ENCODE measurements around the gene ACY1.

ACY1 gene

DNA sequence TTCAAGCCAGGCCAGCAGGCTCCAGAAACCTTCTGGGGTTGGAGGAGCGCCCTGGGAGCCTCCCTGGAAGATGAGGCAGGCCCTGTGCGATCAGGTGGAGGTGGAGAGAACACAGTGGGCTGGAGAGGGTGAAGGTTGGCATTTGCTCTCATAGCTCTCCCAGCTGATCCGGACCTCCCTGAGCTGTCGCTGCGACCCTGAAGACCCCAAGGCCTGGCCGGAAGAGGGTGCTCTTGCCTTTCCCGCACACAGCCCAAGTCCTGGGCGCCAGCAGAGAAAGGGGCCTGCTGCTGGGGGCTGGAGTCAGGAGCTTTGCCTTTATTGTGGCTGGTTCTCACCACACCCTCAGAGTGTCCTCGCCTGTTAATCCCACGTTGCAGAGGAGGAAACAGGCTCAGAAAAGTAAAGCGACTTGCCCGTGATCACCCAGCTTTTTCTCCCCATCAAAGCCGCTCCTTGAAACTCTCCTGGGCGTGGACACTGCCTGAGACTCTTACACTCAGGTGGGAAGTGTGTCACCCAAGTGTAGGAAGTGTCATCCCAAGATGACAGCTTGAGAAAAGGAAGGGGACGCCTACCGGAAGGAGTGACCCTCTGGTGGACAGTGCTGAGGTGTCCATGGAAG, 20.9 kb downstream of the ACY1 start:
- in situ Hi-C loops (cut with MboI; ENCODE audit: low sequenced_read_pairs): no loop called here

DNA sequence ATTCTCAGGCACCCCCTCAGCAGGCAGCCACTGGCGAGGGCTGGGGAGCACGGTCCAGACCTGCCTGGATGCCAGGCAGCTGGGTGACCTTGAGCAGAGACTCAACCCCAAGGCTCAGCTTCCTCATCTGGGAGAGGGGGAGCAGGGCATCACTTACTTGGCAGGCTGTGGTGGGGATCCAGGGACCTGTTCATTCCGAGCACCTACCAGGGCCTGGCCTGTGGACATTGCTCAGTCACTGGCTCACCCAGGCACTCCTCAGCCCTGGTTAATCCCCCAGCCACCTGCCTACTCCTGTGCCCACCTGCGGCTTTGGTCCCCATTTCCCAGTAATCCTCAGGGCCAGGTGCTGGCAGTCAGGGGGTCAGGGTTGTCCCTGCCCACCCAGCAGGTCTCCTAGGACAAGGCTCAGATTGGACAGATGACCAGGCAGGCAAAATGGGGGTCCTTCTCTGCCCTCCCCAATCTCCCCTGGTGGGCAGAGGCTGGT, 21.6 kb downstream of the ACY1 start:
- in situ Hi-C loops (cut with MboI; ENCODE audit: low sequenced_read_pairs): no loop called here

DNA sequence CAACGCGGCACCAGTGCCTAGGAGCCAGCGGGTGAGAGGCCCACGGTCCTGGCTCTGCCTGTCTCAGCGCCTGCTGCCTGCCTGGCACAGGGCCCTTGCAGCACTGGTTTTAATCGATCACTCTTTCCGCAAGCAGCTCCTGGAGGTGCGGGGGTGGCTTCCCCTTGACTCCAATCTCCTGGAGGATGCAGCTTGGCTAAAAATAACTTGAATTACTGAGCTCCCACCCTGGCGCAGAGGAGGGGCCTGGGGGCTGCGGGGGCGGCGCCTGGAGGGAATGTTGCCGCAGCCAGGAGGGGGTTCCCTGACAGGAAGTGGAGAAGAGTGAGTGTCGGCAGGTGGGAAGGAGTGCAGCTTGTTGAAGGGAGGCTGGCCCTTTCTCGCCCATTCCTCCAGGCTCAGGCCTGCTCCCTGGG, 22.2 kb downstream of the ACY1 start:
- in situ Hi-C loops (cut with MboI; ENCODE audit: low sequenced_read_pairs): no loop called here

DNA sequence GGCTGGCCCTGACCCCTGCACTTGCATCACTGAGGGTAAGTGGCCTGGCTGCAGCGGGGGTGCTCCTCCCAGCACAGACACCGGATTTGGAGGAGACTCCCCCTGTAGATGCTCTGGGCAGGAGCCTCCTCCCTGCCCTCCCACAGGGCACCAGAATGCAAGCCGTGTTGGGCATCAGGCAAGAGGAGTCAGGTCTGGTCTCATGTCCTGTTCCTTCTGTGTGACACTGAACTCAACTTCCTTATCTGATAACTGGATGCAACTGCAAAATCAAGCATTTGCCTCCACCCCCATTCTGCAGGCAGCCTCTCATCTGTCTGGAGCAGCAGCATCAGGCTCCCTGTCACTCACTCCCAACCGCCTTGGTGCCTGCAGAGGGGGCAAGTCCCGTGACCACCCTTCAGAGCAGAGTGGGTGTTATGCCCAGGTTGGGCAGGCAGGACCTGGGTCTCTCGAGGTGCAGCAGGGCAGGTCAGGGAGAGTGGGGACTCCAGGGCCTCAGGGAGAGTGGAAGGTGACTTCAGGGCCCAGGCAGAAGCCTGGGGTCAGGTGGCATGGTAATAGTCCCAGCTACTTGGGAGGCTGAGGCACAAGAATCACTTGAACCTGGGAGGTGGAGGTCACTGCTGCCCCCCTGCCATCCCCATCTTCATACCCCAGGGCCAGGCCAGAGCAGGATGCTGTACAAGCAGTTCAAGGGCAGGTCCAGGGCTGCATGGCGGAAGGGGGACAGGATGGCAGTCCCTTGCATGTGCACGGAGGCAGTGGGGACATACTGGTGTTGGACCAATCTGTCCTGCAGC, 22.9 kb downstream of the ACY1 start:
- in situ Hi-C loops (cut with MboI; ENCODE audit: low sequenced_read_pairs): no loop called here

DNA sequence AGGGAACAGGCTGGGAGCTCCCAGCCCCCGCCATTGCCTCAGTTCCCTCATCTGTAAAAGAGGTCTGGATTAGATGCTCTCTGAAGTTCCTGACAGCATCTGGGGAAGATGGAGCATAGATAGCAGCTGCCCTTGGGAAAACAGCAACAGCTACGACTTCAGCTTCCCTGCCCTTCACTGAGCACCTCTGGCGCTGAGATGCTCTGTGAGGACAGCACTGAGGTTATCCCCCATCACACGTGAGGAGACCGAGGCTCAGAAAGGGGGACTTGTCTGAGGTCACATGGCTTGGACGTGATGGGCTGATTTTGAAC, 23.4 kb downstream of the ACY1 start:
- in situ Hi-C loops (cut with MboI; ENCODE audit: low sequenced_read_pairs): no loop called here

DNA sequence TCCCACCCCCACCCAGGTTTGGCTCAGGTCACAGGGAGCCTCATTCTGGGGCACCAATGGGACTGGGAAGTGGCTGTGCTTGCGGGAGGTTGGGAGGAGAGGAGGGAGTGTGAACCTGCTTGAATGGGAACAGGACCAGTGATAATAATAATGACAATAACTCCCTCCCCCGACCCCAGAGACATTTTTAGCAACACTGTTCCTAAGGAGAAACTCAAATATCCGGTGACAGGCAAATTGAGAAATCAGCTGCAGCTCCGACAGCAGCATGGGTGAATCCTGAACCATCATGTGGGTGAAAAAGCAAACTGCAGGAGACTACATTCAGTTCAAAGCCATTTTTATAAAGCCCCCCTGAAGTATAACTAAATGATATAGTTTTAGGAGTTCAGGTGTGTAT, 24.0 kb downstream of the ACY1 start:
- in situ Hi-C loops (cut with MboI; ENCODE audit: low sequenced_read_pairs): no loop called here

DNA sequence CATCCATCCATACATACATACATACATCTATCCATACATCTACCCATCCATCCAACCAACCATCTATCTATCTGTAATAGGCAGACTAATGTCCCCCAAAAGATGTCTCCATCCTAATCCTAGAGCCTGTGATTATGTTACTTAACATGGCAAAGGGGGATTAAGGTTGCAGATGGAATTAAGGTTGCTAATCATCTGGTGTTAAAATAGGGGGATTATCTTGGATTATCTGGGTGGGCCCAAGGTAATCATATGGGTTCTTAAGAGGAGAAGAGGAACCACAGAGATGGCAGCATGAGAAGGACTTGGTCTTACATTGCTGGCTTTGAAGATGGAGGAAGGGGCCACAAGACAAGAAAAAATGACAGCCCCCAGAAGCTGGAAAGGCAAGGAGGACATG, 27.1 kb downstream of the ACY1 start:
- in situ Hi-C loops (cut with MboI; ENCODE audit: low sequenced_read_pairs): no loop called here

DNA sequence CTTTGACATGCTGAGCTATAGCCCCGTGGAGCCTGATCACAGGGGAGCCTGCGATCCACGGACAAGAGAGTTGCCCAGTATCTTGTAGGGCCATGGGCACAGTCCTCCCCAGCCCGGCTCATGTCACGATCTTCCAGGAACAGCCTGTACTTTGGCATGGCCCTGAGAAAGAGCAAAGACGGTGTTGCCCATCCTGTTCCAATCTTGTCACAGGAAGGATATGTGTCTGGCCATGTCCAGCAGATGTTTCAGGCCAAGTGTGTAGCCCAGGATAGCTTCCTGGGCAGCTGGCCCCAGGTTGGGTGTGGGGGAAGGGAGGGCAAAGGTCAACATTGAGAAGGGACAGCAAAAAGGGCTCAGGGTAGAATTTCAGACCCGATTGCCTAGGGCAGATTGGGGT, 29.4 kb downstream of the ACY1 start:
- in situ Hi-C loops (cut with MboI; ENCODE audit: low sequenced_read_pairs): no loop called here

DNA sequence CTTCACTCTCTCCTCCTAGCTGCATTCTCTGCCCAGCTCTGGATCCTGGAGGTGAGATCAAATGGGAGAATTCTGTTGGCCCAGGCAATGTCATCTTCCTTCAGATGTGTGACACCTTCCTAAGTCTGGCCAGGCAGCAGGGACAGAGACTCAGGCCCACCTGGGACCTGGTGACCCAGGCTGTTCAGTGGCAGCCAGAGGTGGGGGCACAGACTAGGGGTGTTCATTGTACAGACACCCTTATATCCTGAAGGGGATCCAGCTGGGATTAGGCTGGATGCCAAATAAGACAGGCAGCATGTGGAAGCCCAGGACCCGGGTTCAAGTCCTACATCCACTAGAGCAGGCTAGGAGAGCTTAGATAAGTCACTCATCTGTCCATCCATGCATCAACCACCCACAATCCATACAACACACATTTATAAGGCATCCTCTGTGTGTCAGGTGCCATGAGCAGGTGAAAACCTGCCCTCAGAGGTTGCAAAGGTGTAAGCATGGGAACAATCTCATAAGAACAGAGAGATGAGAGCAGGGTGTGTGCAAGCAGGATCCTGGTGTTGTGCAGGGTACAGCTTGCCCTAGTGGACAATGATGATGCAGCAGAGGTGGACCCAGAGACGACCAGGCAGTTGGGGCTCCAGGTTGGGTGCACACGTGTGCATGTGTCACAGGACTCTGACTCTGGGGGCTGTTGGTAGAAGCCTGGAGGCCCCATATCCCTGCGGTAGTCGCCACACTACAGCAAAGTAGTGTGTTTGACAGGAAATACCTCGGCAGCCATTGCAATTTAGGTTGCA, 30.7 kb downstream of the ACY1 start:
- in situ Hi-C loops (cut with MboI; ENCODE audit: low sequenced_read_pairs): no loop called here

DNA sequence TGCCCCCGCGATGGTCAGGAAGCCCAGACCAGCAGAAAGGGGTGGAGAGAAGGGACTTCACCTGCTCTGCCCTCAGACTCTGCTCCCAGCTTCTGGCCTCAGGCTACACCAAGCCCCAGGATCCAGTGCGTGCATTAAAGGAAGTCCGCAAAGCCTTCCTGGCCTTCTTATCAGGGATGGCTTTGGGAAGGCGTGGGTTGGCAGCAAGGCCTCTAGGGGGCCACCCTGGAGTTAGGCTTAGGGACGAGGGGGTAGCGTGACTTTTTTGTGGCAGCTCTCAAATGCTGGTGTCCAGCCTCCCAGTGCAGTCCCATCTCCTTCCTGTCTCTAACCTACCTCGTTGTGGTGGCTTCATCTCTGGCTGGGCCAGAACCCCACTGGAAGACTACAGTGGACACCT, 31.3 kb downstream of the ACY1 start:
- in situ Hi-C loops (cut with MboI; ENCODE audit: low sequenced_read_pairs): no loop called here

DNA sequence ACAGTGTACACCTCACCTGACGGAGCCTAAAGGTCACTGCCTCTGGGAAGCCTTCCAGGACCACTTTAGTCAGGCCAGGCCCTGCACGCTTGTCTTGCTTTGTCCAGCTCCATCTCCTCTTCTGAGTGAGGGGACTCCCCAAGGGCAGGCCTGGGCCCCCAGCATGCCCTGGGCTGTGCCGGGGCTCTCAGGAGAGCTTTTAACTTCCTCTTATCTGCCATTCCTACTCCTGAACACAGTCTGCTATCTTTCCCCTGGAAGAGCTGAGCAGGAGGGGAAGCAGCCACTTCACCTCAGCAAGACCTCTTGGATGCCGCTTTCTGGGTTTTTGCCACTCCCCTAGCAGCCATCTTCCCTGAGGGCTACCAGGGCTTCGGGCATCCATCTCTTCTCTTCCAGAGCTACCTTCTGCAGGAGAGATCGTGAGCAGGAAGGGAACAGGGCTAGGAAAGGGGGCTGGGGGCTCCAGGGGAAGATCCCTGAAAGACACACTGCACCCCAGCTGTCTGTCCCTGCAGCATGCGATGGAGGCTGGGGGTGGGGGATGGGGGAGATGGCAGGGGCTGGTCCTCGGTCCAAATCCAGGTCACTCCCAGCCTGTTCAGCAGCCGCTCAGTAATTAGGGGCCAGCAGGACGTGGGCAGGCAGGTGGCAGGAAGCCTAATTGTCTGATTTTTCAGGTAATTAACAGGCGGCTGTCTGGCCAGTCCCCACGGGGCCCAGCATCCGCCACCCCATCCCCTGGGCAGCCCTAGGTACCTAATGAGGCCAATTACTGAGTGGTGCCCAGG, 32.3 kb downstream of the ACY1 start:
- in situ Hi-C loops (cut with MboI; ENCODE audit: low sequenced_read_pairs): no loop called here

DNA sequence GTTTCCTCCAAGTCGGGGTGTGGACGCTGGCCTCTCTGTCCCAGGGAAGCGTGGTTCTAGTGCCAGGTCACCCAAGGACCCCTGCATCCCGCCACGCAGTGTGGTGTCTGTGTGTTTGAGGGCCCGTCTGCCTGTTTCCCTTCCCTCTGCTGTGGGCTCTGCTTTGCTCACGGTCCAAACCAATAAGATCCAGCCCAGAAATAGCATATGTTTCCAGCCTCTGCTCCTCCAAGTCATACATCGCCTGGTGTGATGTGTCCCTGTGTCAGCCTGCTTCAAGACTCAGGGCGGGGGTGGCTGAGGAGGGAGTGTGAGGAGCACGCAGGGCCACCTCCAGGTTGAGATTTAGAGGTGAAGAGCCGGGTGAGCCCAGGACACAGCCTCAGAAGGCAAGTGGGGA, 34.3 kb downstream of the ACY1 start:
- in situ Hi-C loops (cut with MboI; ENCODE audit: low sequenced_read_pairs): no loop called here

DNA sequence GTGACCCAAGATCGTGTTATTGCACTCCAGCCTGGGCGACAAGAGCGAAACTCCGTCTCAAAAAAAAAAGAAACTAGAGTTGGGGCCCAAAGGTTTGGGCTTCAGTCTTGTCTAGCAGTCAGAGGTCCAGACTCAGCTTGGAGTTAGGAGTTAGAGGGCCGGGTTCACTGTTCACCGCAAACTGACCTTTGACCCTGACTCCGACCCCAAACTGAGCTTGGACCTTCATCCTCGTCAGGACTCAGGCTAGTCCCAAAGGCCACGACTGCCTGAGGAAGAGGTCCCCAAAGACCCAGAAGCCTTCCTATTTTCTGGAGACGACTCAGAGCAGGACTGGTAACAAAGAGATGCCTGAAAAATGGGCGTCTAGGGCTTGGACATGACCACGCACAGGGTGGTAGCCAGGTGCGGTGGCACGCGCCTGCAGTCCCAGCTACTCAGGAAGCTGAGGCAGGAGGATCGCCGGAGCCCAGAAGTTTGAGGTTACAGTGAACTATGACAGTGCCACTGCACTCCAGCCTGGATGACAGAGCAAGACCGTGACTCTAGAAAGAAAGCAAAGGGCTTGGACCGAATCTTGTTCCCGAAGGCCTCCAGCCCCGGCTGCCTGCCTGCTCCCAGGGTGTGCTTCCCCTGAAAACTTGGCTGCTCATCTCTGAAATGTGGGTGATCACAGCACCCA, 35.1 kb downstream of the ACY1 start:
- in situ Hi-C loops (cut with MboI; ENCODE audit: low sequenced_read_pairs): no loop called here

DNA sequence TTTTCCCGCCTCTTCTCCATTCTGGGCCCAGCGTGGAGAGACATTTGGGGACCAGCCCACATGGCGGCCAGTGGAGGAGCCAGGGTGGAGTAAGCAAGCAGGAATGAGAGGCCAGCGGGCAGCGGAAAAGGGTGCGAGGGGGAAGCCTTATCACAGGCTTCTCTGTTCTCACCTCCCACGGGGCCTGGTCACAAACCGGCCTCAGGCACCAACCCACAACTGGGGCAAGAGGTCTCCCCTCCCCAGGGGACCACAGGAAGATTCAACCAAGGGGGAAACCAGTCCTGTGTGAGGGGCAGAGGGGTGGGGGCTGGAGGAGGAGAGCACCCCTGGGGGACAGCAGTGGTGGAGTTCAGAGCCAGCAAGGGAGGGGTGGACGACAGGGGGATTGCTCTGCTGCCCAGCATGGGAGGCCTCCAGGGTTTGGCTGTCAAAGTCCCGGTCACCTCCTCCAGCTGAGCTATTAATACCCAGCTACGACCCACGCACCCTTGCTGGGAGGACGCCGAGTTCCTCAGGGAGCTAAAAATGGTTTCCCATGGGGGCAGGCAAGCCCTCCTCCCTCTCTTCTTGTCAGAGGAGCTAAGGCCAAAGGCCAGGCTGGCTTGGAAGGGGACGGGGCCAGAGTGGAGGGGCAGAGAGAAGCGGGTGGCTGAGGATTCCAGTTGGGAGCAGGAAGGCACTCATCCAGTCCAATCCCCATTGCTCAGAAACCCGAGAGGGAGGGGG, 36.2 kb downstream of the ACY1 start:
- in situ Hi-C loops (cut with MboI; ENCODE audit: low sequenced_read_pairs): no loop called here

DNA sequence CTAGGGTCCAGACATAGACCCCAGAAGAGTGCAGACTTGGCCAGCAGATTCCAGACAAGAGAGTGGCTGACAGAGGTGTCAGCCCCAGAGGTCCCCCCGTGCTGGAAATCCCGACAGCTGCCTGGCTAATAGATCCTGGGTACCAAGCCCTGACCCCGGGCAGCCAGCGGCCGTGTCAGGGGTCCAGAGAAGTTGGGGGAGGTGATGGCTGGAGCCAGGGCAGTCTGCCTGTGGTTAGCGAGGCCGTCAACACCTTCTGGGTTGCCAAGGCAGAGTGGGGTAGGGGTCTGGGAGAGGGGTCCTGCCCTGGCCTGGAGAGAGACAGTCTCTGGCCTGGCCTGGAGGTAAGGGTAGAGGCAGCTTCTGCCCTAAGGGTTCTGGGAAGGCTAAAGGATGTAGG, 37.5 kb downstream of the ACY1 start:
- in situ Hi-C loops (cut with MboI; ENCODE audit: low sequenced_read_pairs): no loop called here

DNA sequence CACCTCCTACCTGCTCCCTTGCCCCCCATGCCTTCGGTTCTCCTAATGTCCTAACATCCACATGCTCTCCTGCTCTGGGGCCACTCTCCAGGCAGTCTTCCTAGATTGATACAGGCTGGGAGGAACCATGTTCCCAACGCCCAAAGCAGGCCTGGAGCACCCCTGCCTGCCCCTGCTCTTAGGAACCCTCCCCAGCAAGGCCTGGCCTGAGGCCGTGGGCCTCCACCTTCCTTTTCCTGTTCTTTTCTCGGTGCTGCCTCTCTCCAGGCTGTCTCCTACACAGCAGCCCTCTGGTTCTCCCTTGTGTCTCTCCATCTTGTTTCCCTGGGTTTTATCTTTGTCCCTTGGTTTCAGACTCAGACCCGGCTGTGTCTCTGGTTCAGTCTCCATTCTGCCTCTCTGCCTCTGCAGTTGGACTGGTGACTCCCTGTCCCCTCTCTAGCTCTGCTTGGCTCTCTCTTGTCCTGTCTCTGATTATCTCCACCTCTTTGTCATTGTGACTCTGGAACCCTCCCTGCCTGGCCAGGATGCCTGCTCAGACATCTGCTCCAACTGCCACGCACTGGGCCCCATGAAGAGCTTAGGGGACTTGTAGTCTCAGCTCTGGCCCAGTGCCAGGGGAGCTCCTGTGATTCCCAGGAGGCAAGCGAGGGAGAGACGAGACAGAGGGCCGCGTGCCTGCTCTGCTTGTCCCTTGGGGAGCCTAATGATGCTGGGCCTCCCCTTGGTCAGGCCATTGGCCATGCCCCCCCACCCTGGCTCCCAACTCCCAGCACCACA, 38.3 kb downstream of the ACY1 start:
- in situ Hi-C loops (cut with MboI; ENCODE audit: low sequenced_read_pairs): no loop called here

DNA sequence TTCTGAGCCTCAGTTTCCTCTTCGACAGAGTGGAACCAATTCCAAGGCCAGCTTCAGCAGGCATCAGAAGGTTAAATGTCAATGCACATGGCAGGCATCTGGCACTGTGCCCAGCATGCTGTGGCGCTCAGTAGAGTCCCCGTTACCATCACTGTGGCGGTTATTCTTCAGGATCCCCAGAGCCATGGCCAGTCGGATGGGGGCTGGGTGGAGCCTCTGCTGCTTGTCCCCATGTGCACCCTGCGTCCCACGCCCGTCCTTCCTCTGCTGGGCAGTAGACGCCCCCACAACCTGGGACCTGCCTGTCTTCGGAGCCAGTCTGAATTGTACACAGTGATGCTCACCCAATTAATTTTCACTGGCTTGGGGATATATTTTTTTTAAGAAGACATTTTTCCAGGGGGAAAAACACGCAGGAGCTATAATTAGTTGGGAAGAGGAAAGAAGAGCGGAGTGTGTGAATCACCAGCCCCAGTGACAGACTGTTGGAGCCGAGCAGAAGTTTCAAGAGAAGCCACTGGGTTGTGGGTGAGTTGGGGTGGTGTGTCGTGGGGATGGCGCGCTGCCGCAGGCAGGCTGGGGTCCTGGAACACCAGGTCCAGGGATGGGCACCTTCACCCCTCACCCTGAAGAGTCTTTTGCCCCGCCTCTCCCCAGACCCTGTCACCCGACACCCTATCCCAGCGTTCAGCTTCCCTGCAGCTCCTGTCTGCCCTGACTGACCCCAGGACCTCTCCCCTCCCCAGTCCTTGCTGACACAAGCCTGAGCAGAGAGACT, 39.2 kb downstream of the ACY1 start:
- in situ Hi-C loops (cut with MboI; ENCODE audit: low sequenced_read_pairs): no loop called here

DNA sequence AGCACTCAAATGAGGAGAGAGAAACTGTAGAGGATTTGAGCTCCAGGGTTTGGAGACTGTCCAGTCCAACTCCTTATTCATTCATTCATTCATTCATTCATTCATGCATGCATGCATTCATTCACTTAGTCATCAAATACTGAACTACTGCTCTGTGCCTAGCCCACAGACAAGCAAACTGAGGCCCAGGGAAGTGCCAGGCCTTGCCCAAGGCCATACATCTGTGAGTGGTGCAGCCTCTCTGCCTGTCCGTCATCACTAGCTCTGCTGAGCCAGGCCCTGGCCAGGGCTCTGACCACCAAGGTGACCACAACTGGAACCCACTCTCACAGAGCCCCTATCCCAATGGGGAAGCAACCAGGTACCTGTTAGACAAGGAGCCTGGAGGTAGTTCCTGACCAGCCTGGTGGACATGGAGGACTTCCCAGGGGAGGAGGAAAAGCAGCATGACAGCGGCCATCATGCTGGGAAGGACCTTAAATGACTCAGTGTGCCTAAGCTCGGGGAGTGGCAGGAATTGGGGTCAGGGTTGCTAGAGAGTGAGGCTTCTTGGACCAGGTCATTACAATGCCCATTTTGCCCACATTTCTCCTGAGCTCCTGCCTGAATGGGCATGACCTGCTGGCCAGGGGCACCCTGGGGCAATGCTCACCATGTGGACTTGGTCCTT, 39.9 kb downstream of the ACY1 start:
- in situ Hi-C loops (cut with MboI; ENCODE audit: low sequenced_read_pairs): no loop called here

Measured in hTERT RPE-1 (cell line).